Gastroesophageal sphincter (tissue), 4 donors: Measurements from ENCODE around the gene SHANK2. TPM values are rescaled to one million over a fixed set of nuclear protein-coding genes. Genes with fewer than 3 reads are reported as not detected.

Experiments used
- ATAC-seq: fragments of 150-250 bp; one replicate; pipeline ENCODE4 v1.9.1; 2016; ENCODE audit warnings: mild to moderate bottlenecking, moderate library complexity
- H3K27ac ChIP-seq, 4 donors: fragments of 200-600 bp; sonication (generic) in 3 of 4; 1 replicate in 3 of 4; 2 replicates in 1 of 4; pipeline ENCODE4 v1.5.1; 2016 to 2019
- H3K27me3 ChIP-seq: fragments of 200-600 bp; sonication (generic); one replicate; pipeline ENCODE4 v1.5.1; 2019
- H3K36me3 ChIP-seq, 2 donors: fragments of 200-600 bp; sonication (generic); one replicate each; pipeline ENCODE4 v1.5.1; 2019; ENCODE audit warnings: control low read depth in 1 of 2
- H3K4me1 ChIP-seq, 3 donors: fragments of 200-600 bp; sonication (generic); 1 replicate in 2 of 3; 2 replicates in 1 of 3; pipeline ENCODE4 v1.5.1; 2016 to 2019; ENCODE audit warnings: control low read depth in 2 of 3
- H3K4me3 ChIP-seq, 2 donors: fragments of 200-600 bp; sonication (generic); one replicate each; pipeline ENCODE4 v1.5.1; 2019; ENCODE audit warnings: mild to moderate bottlenecking in 1 of 2, moderate library complexity in 1 of 2
- H3K9me3 ChIP-seq, 3 donors: fragments of 200-600 bp; sonication (generic); one replicate each; pipeline ENCODE4 v1.5.1; 2017 to 2019; ENCODE audit warnings: control low read depth in 2 of 3
- EP300 ChIP-seq: sonication (generic); formaldehyde crosslinking; IDR thresholded peaks from one replicate; pipeline ENCODE4 v1.6.1; 2017; ENCODE audit warnings: antibody characterized with exemption, mild to moderate bottlenecking
- POLR2A ChIP-seq, 2 donors: fragments of 450-650 bp; IDR thresholded peaks; one replicate each; pipeline ENCODE4 v1.6.1; 2017; ENCODE audit warnings: antibody characterized with exemption in 2 of 2, mild to moderate bottlenecking in 2 of 2, moderate library complexity in 1 of 2
- POLR2AphosphoS5 ChIP-seq: sonication (generic); formaldehyde crosslinking; IDR thresholded peaks from one replicate; pipeline ENCODE4 v1.6.1; 2017; ENCODE audit warnings: antibody characterized with exemption
- WGBS, 2 donors: methylation state at CpG; one replicate each; pipeline ENCODE4 v1.1.5; 2018; ENCODE audit warnings: low coverage in 1 of 2; 5-methylcytosine and 5-hydroxymethylcytosine counted together
- total RNA-seq, 4 donors: library from RNA; depleted of rRNA; stranded (reverse); fragments of >200 nt; gene quantifications; one replicate each; pipeline ENCODE4 v1.1.0, GENCODE V29; 2016
- TF ChIP-seq, protein P1 (sequence below), 4 experiments: fragments of 200-600 bp in 2 of 4; fragments of 450-650 bp in 2 of 4; sonication (generic) in 1 of 4; IDR thresholded peaks; one replicate each; pipeline ENCODE4 v1.5.1; 2017 to 2019; ENCODE audit warnings: antibody characterized with exemption in 4 of 4, mild to moderate bottlenecking in 2 of 4, moderate library complexity in 2 of 4

SHANK2 gene
- total RNA-seq, 4 donors from 2014 or later, result 1.6 to 14.5 (median 13.8) TPM

DNA sequence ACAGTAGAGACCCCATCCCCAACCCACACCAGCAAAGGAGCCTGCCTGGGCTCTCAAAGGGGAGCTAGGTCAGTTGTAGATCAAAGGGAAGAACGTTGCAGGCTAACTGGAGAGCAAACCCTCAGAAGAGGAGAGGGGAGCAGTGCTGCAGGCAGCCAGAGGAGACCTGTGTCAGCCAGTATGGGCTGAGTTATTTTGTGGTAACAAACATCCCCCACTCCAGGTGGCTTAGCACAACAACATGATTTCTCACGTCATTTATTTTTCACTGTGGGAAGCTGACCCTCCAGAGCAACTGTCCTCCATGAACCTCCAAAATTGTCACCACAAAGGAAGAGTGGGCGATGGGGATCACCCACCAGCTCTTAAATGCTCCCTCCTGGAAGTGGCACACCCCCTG lies 19.8 kb upstream of the SHANK2 start:
- Histone ChIP-seq H3K9me3 (peaks cover 0 to 28% (median 0%) of the 10 kb centered on the region in 3 donors), H3K4me1 (no peaks in the 10 kb centered on the region), H3K36me3 (no peaks in the 10 kb centered on the region), H3K4me3 (no peak overlapping the region), H3K27ac (no peak overlapping the region), H3K27me3 (peaks cover 36% of the 10 kb centered on the region)
- WGBS, 2 donors, result 92% methylated on average over 2 of the region's 3 CpGs; no CpG with 5 or more reads in 1 of the 2 donors
- ATAC-seq, result no peak
- TF ChIP-seq, protein P1, sequence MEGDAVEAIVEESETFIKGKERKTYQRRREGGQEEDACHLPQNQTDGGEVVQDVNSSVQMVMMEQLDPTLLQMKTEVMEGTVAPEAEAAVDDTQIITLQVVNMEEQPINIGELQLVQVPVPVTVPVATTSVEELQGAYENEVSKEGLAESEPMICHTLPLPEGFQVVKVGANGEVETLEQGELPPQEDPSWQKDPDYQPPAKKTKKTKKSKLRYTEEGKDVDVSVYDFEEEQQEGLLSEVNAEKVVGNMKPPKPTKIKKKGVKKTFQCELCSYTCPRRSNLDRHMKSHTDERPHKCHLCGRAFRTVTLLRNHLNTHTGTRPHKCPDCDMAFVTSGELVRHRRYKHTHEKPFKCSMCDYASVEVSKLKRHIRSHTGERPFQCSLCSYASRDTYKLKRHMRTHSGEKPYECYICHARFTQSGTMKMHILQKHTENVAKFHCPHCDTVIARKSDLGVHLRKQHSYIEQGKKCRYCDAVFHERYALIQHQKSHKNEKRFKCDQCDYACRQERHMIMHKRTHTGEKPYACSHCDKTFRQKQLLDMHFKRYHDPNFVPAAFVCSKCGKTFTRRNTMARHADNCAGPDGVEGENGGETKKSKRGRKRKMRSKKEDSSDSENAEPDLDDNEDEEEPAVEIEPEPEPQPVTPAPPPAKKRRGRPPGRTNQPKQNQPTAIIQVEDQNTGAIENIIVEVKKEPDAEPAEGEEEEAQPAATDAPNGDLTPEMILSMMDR (IDR thresholded peaks at IDR 0.05), result no peak
- no peak for TF ChIP-seq POLR2A (IDR thresholded peaks at IDR 0.05)
- TF ChIP-seq POLR2AphosphoS5, result no peak
- TF ChIP-seq EP300, result no peak

- 80 to 87% methylated on average over 11 to 12 of the region's 16 CpGs for WGBS, 2 donors
Observed at GRCh38 chr11:71269603-71270511, 17.5 kb upstream of the SHANK2 start.

DNA sequence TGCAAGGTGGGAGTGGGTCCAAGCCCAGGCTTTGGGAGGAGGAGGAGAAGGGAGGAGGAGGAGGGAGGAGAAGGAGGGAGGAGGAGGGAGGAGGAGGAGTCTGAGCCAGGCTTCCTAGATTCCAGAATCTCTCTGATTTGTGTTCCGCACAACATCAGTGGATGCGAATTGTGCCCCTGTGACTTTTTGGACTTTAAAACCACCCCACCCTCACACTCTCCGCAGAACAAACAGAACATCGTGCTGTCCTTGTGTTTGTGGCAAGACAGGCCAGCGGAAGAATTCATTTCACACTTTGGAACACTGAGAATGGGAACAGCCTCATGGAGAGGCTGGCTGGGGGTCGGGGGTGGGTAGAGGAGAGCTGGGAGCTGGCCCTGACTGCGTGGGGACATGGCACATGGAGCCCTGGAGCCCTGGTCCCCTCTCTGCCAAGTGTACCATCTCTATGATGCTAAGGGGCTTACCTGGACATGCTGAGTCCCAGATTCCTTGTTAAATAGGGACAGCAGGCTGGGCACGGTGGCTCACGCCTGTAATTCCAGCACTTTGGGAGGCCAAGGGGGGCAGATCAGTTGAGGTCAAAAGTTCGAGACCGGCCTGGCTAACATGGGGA lies 16.4 kb upstream of the SHANK2 start:
- no peak for ATAC-seq
- TF ChIP-seq POLR2AphosphoS5 (no peak), EP300 (no peak), POLR2A (IDR thresholded peaks at IDR 0.05) (no peak)
- TF ChIP-seq, protein P1 (IDR thresholded peaks at IDR 0.05), result no peak
- no peak overlapping the region for H3K4me3 ChIP-seq
- 67 to 70% methylated on average over 3 of the region's 11 CpGs for WGBS, 2 donors
- no peaks in the 10 kb centered on the region for H3K36me3 ChIP-seq
- no peaks in the 10 kb centered on the region for H3K4me1 ChIP-seq
- H3K27me3 ChIP-seq, result peaks cover 43% of the 10 kb centered on the region
- H3K27ac ChIP-seq, result no peak overlapping the region
- peaks cover 0 to 18% (median 0%) of the 10 kb centered on the region in 3 donors for H3K9me3 ChIP-seq

More at GRCh38 chr11:71269603-71270511, 17.5 kb upstream of the SHANK2 start:
- Histone ChIP-seq H3K27me3 (peaks cover 43% of the 10 kb centered on the region), H3K9me3 (peaks cover 0 to 28% (median 0%) of the 10 kb centered on the region in 3 donors), H3K36me3 (no peaks in the 10 kb centered on the region), H3K4me3 (no peak overlapping the region), H3K27ac (no peak overlapping the region), H3K4me1 (no peaks in the 10 kb centered on the region)
- TF ChIP-seq POLR2A (IDR thresholded peaks at IDR 0.05) (no peak), POLR2AphosphoS5 (no peak), EP300 (no peak)
- TF ChIP-seq, protein P1 (IDR thresholded peaks at IDR 0.05), result no peak
- ATAC-seq, result no peak

DNA sequence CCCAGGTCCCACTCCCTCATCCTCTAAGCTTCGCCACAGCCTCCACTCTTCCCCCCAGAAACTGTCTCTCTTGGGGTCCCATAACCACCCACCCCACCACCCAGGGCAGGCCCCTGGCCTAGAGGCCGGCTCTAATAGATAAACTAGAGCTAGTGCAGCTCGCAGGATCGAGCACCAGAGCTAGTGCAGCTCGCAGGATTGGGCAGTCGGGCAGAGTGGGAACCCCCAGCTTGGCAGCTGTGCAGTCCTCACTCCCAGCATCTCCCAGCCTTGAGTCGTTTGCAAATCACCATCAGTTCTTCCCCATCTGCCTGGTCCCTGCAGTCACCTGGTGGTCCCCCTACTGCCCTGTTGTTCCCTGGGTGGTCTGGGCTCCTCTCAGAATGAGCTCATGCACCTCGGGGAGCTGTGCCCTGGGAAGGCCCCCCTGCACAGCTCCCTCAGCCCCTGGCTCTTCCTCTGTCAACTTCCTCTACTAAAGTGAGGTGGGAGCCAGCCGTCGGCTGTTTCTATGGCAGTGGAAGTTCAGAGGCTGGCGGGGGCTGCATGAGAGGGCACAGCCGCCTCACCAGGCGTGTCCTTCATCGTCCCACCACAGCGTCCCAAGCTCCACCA lies 15.5 kb upstream of the SHANK2 start:
- no peaks in the 10 kb centered on the region for H3K36me3 ChIP-seq
- H3K27me3 ChIP-seq, result peaks cover 46% of the 10 kb centered on the region
- no peak for TF ChIP-seq EP300
- TF ChIP-seq POLR2AphosphoS5, result no peak
- TF ChIP-seq POLR2A (IDR thresholded peaks at IDR 0.05), result no peak
- TF ChIP-seq, protein P1 (IDR thresholded peaks at IDR 0.05), result no peak
- 67% methylated on average over 8 of the region's 15 CpGs; no CpG with 5 or more reads in 1 of the 2 donors for whole genome bisulfite sequencing, 2 donors
- H3K9me3 ChIP-seq, result peaks cover 0 to 9% (median 0%) of the 10 kb centered on the region in 3 donors
- no peaks in the 10 kb centered on the region for H3K4me1 ChIP-seq
- no peak overlapping the region for H3K27ac ChIP-seq
- H3K4me3 ChIP-seq, result no peak overlapping the region
- ATAC-seq, result no peak
